ENCODE results near the gene CRYBA4.

GRCh38 chr22:26658161-26658560 lies 36.4 kb downstream of the CRYBA4 start:
- TF ChIP-seq, protein P1, sequence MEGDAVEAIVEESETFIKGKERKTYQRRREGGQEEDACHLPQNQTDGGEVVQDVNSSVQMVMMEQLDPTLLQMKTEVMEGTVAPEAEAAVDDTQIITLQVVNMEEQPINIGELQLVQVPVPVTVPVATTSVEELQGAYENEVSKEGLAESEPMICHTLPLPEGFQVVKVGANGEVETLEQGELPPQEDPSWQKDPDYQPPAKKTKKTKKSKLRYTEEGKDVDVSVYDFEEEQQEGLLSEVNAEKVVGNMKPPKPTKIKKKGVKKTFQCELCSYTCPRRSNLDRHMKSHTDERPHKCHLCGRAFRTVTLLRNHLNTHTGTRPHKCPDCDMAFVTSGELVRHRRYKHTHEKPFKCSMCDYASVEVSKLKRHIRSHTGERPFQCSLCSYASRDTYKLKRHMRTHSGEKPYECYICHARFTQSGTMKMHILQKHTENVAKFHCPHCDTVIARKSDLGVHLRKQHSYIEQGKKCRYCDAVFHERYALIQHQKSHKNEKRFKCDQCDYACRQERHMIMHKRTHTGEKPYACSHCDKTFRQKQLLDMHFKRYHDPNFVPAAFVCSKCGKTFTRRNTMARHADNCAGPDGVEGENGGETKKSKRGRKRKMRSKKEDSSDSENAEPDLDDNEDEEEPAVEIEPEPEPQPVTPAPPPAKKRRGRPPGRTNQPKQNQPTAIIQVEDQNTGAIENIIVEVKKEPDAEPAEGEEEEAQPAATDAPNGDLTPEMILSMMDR (IDR thresholded peaks at IDR 0.05; ENCODE audit: low read length) = no peak
- no peak for TF ChIP-seq EZH2 (IDR thresholded peaks at IDR 0.05; ENCODE audit: borderline replicate concordance, low read length)
